Measurements from ENCODE around the gene ACAD9. TPM values are rescaled to one million over a fixed set of nuclear protein-coding genes. Genes with fewer than 3 reads are reported as not detected.
"Not testable (repeated sequence)": the region's sequence is repeated elsewhere in the genome, so short reads cannot be mapped to it uniquely, and the experiment has no call there.

Gene ACAD9
- total RNA-seq (57.6 and 71.8 TPM in 2 replicates), polyA plus RNA-seq (32.8 and 33.6 TPM in 2 replicates), polyA minus RNA-seq (46.7 and 47.8 TPM in 2 replicates)
- total RNA-seq (2013): 25.0 TPM

GRCh38 chr3:128879125-128879969, at the start of gene ACAD9:
ACAD9 (plus strand) TSS chr3:128879620; CDS start chr3:128879692, 72 bp downstream.
- H3K9ac ChIP-seq (ENCODE audit: low read length): peak within 1 kb of the TSS; percentile 99
- peak within 1 kb of the TSS; percentile 96 for H2AFZ ChIP-seq (ENCODE audit: insufficient read depth, low read depth, low read length, poor library complexity, severe bottlenecking)
- no peaks in the 10 kb centered on the region for H3K9me3 Mint-ChIP-seq (ENCODE audit: insufficient read depth)
- H3K4me2 ChIP-seq (replicated peaks; ENCODE audit: low read depth, low read length, poor library complexity, severe bottlenecking): peak within 1 kb of the TSS; percentile 84
- H3K9me3 ChIP-seq (ENCODE audit: control extremely low read depth in 1 of 3, control insufficient read depth in 2 of 3, insufficient read depth in 1 of 3, low read length in 2 of 3): no peaks in the 10 kb centered on the region
- TF ChIP-seq, protein P1, sequence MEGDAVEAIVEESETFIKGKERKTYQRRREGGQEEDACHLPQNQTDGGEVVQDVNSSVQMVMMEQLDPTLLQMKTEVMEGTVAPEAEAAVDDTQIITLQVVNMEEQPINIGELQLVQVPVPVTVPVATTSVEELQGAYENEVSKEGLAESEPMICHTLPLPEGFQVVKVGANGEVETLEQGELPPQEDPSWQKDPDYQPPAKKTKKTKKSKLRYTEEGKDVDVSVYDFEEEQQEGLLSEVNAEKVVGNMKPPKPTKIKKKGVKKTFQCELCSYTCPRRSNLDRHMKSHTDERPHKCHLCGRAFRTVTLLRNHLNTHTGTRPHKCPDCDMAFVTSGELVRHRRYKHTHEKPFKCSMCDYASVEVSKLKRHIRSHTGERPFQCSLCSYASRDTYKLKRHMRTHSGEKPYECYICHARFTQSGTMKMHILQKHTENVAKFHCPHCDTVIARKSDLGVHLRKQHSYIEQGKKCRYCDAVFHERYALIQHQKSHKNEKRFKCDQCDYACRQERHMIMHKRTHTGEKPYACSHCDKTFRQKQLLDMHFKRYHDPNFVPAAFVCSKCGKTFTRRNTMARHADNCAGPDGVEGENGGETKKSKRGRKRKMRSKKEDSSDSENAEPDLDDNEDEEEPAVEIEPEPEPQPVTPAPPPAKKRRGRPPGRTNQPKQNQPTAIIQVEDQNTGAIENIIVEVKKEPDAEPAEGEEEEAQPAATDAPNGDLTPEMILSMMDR (IDR thresholded peaks at IDR 0.05): no peak
- no peak for TF ChIP-seq EZH2 (IDR thresholded peaks at IDR 0.05; ENCODE audit: borderline replicate concordance, insufficient read depth, low read depth, low read length, poor library complexity, severe bottlenecking)
- ChIA-PET CTCF (interaction anchor here (0.6 to 3.6 kb wide), 6 partner anchors 33 to 445 kb away, joined by 3 to 24 read pairs (median 4); no protein-coding TSS in a partner anchor), POLR2A (interaction anchor here (0.6 to 1.7 kb wide), 6 partner anchors 9 to 299 kb away, joined by 3 to 13 read pairs (median 4); partner anchors contain the start of genes RAB7A and RPN1)
- H3K27ac ChIP-seq (ENCODE audit: low read length in 2 of 2): peak within 1 kb of the TSS; percentile 93 to 98
- no peaks in the 10 kb centered on the region for H4K20me1 ChIP-seq (ENCODE audit: control insufficient read depth, insufficient read depth, low read length, poor library complexity, severe bottlenecking)
- peaks cover 24 to 31% of the 10 kb centered on the region in 2 donors for H3K4me1 ChIP-seq (ENCODE audit: control insufficient read depth in 2 of 2, insufficient read depth in 2 of 2, low read length in 2 of 2)
- ATAC-seq (ENCODE audit: low read depth): peak; percentile 96
- H3K79me2 ChIP-seq (ENCODE audit: control insufficient read depth, insufficient read depth, low read length): peaks cover 64% of the 10 kb centered on the region
- peaks cover 55% of the 10 kb centered on the region for H3K4me1 Mint-ChIP-seq
- WGBS (ENCODE audit: insufficient coverage): under 1% methylated on average over 62 of the region's 65 CpGs
- H3K27ac Mint-ChIP-seq: peak within 1 kb of the TSS; percentile 95
- peak; percentile 97 for DNase-seq
- H3K4me3 ChIP-seq (ENCODE audit: control extremely low read depth in 1 of 5, extremely low read depth in 1 of 5, insufficient read depth in 1 of 5, low read depth in 2 of 5, low read length in 4 of 5): peak within 1 kb of the TSS; percentile 86 to 97 (median 88)
- H3K4me3 Mint-ChIP-seq: peak within 1 kb of the TSS; percentile 95
- intact Hi-C loops (cut with micrococcal nuclease): loop anchor here (1.0 to 5.0 kb wide), 8 partner anchors 33 to 827 kb away; partner anchors contain the start of genes CNBP, RAB7A, RPN1 and SEC61A1
- H3K36me3 ChIP-seq (replicated peaks in 1 of 2; ENCODE audit: control extremely low read depth in 1 of 2, control insufficient read depth in 1 of 2, extremely low read depth in 1 of 2, insufficient read depth in 2 of 2, low read length in 1 of 2): peaks cover 0 to 19% of the 10 kb centered on the region in 2 experiments
- H3K27me3 ChIP-seq (replicated peaks in 1 of 4; ENCODE audit: control extremely low read depth in 1 of 4, control insufficient read depth in 3 of 4, insufficient read depth in 4 of 4, low read length in 3 of 4): no peaks in the 10 kb centered on the region
- no peaks in the 10 kb centered on the region for H3K27me3 Mint-ChIP-seq

DNA sequence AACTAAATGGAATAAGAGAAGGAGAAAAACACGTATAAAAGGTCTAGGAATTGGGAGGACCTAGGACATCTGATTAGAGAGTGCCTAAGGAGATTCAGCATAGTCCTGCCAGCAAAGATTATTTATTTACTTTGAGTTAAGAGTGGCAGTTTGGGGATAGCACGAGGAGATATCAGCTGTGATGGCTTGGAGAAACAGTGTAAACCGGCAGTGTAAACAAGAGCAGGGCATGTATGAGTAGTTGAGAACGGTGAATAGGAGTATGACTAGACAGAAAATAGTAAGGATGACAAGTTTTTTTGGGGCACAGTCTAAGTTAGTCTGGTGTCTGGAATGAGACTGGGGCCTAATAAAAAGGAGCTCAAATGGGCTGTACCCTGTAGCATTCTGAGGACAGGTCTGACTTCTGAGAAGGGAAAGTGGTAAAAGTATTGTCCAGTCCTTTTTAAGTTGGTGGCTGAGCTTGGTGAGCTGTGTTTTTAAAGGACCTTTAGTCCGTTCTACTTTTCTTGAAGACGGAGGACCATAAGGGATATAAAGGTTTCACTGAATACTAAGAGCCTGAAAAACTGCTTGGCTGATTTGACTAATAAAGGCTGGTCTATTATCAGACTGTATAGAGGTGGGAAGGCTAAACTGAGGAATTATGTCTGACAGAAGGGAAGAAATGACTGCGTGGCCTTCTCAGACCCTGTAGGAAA, 49.3 kb upstream of the ACAD9 start:
- POLR2A ChIA-PET; H4K20me1 ChIP-seq (ENCODE audit: control insufficient read depth, insufficient read depth, low read length, poor library complexity, severe bottlenecking); H3K4me2 ChIP-seq (replicated peaks; ENCODE audit: low read depth, low read length, poor library complexity, severe bottlenecking); H3K4me1 ChIP-seq (ENCODE audit: control insufficient read depth in 2 of 2, insufficient read depth in 2 of 2, low read length in 2 of 2); H2AFZ ChIP-seq (ENCODE audit: insufficient read depth, low read depth, low read length, poor library complexity, severe bottlenecking); intact Hi-C loops (cut with micrococcal nuclease); H3K27me3 Mint-ChIP-seq; H3K27ac ChIP-seq (ENCODE audit: low read length in 2 of 2); ATAC-seq (ENCODE audit: low read depth); H3K27ac Mint-ChIP-seq; H3K27me3 ChIP-seq (replicated peaks in 1 of 4; ENCODE audit: control extremely low read depth in 1 of 4, control insufficient read depth in 3 of 4, insufficient read depth in 4 of 4, low read length in 3 of 4); DNase-seq; H3K79me2 ChIP-seq (ENCODE audit: control insufficient read depth, insufficient read depth, low read length); H3K4me1 Mint-ChIP-seq; H3K4me3 Mint-ChIP-seq; CTCF ChIA-PET; H3K36me3 ChIP-seq (replicated peaks in 1 of 2; ENCODE audit: control extremely low read depth in 1 of 2, control insufficient read depth in 1 of 2, extremely low read depth in 1 of 2, insufficient read depth in 2 of 2, low read length in 1 of 2); H3K9me3 ChIP-seq (ENCODE audit: control extremely low read depth in 1 of 3, control insufficient read depth in 2 of 3, insufficient read depth in 1 of 3, low read length in 2 of 3); H3K9me3 Mint-ChIP-seq (ENCODE audit: insufficient read depth); H3K9ac ChIP-seq (ENCODE audit: low read length); H3K4me3 ChIP-seq (ENCODE audit: control extremely low read depth in 1 of 5, extremely low read depth in 1 of 5, insufficient read depth in 1 of 5, low read depth in 2 of 5, low read length in 4 of 5): not testable (repeated sequence)
- 88% methylated on average over 6 of the region's 7 CpGs for WGBS (ENCODE audit: insufficient coverage)

DNA sequence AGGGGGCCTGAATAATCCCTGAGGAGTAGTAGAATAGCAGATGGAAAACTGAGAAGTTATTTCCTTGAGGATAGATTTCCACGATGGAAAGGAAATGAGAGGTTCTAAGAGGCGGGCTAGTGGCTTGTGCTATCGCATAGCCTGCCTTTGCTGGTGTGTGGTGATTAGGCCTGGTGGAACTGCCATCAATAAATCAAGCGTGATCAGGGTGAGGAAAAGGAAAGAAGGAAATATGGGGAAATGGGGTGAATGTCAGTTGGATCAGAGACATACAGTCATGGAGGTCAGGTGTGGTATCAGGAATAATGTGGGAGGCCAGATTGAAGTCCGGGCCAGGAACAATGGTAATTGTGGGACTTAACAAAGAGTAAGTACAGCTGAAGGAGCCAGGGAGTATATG, 48.7 kb upstream of the ACAD9 start:
- DNase-seq; H3K9me3 Mint-ChIP-seq (ENCODE audit: insufficient read depth); H3K79me2 ChIP-seq (ENCODE audit: control insufficient read depth, insufficient read depth, low read length); intact Hi-C loops (cut with micrococcal nuclease); H3K9me3 ChIP-seq (ENCODE audit: control extremely low read depth in 1 of 3, control insufficient read depth in 2 of 3, insufficient read depth in 1 of 3, low read length in 2 of 3); H3K27me3 Mint-ChIP-seq; H2AFZ ChIP-seq (ENCODE audit: insufficient read depth, low read depth, low read length, poor library complexity, severe bottlenecking); H3K27ac Mint-ChIP-seq; H3K27ac ChIP-seq (ENCODE audit: low read length in 2 of 2); H3K4me1 Mint-ChIP-seq; H3K4me3 ChIP-seq (ENCODE audit: control extremely low read depth in 1 of 5, extremely low read depth in 1 of 5, insufficient read depth in 1 of 5, low read depth in 2 of 5, low read length in 4 of 5); H3K36me3 ChIP-seq (replicated peaks in 1 of 2; ENCODE audit: control extremely low read depth in 1 of 2, control insufficient read depth in 1 of 2, extremely low read depth in 1 of 2, insufficient read depth in 2 of 2, low read length in 1 of 2); H3K4me1 ChIP-seq (ENCODE audit: control insufficient read depth in 2 of 2, insufficient read depth in 2 of 2, low read length in 2 of 2); ATAC-seq (ENCODE audit: low read depth); CTCF ChIA-PET; H4K20me1 ChIP-seq (ENCODE audit: control insufficient read depth, insufficient read depth, low read length, poor library complexity, severe bottlenecking); H3K4me2 ChIP-seq (replicated peaks; ENCODE audit: low read depth, low read length, poor library complexity, severe bottlenecking); H3K27me3 ChIP-seq (replicated peaks in 1 of 4; ENCODE audit: control extremely low read depth in 1 of 4, control insufficient read depth in 3 of 4, insufficient read depth in 4 of 4, low read length in 3 of 4); H3K9ac ChIP-seq (ENCODE audit: low read length); POLR2A ChIA-PET; H3K4me3 Mint-ChIP-seq: not testable (repeated sequence)
- WGBS (ENCODE audit: insufficient coverage): 86% methylated on average over 4 of the region's 5 CpGs

Measured in B cell (primary cell).